ENCODE measurements around the gene MECR. TPM values are rescaled to one million over a fixed set of nuclear protein-coding genes. Genes with fewer than 3 reads are reported as not detected.

Gene MECR
- total and polyA plus RNA-seq, 2 experiments from 2014 or later = 41.4 to 60.0 TPM

- peaks cover 16% of the 10 kb centered on the region for H3K4me1 ChIP-seq (ENCODE audit: low read depth)
- DNase-seq (ENCODE audit: low read depth in 1 of 2, low spot score in 1 of 2) = no peak
- peak overlapping the region; percentile 24 for H3K27ac ChIP-seq
- no peak overlapping the region for H3K4me3 ChIP-seq
- H3K36me3 ChIP-seq = peaks cover 15% of the 10 kb centered on the region
- H3K27me3 ChIP-seq = no peaks in the 10 kb centered on the region
- TF ChIP-seq CTCF (IDR thresholded peaks at IDR 0.05; ENCODE audit: low read depth, low read length) = no peak
- no peaks in the 10 kb centered on the region for H3K9me3 ChIP-seq (ENCODE audit: low read depth)
Observed at GRCh38 chr1:29197993-29198392, 32.7 kb downstream of the MECR start.

DNA sequence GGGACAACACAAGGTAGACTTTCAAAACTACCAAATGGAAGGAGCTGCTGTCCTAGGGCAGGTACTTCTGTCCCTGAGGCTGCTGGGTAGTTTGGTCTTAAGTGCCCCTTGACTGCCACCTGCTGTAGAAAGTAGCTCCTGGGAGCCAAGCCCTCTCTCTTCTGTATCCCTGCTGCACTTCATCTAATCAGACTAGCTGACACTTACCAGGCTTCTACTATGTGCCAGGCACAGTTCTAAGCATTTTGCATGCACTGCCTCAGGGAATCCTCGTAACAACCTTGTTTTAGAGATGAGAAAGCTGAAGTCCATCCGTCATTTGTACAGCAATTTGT is 33.2 kb downstream of the MECR start:
- DNase-seq (ENCODE audit: low read depth in 1 of 2, low spot score in 1 of 2) = peak; percentile 45 to 87
- Histone ChIP-seq H3K27me3 (no peaks in the 10 kb centered on the region), H3K9me3 (ENCODE audit: low read depth) (no peaks in the 10 kb centered on the region), H3K4me1 (ENCODE audit: low read depth) (peaks cover 14% of the 10 kb centered on the region), H3K4me3 (no peak overlapping the region), H3K36me3 (peaks cover 15% of the 10 kb centered on the region), H3K27ac (peak overlapping the region; percentile 24)
- TF ChIP-seq CTCF (IDR thresholded peaks at IDR 0.05; ENCODE audit: low read depth, low read length) = peak; percentile 43

DNA sequence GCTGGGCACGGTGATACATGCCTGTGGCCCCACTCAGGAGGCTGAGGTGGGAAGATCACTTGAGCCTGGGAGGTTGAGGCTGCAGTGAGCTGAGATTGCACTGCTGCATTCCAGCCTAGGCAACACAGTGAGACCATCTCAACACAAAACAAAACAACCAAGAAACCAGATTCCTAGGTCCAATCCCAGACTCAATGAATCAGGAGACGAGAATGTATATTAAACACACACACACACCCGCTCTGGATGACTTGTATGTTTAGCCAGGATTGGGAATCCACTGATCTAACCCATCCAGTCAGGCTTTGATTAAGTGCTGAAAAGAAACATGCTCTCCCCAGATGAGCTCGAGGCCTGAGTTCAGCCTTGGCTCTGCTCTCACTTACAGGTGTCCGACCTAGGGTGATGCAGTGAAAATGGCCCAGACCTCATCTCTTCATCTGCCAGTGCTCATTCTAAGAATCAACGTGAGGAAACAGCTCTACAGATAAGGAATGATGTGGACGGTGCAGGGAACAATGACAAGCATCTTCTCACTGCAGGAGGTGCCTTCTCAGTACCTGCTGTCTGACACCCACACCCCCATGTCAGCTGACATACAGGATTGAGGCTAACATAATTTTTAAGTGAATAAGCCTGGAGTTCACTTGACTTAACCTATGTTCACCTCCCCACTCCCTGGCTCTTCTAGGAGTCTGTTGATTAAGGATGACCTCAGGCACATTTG is 33.7 kb downstream of the MECR start:
- Histone ChIP-seq H3K27ac (no peak overlapping the region), H3K27me3 (no peaks in the 10 kb centered on the region), H3K9me3 (ENCODE audit: low read depth) (no peaks in the 10 kb centered on the region), H3K4me1 (ENCODE audit: low read depth) (peaks cover 10% of the 10 kb centered on the region), H3K4me3 (no peak overlapping the region), H3K36me3 (peaks cover 15% of the 10 kb centered on the region)
- TF ChIP-seq CTCF (IDR thresholded peaks at IDR 0.05; ENCODE audit: low read depth, low read length) = no peak
- no peak for DNase-seq (ENCODE audit: low read depth in 1 of 2, low spot score in 1 of 2)

DNA sequence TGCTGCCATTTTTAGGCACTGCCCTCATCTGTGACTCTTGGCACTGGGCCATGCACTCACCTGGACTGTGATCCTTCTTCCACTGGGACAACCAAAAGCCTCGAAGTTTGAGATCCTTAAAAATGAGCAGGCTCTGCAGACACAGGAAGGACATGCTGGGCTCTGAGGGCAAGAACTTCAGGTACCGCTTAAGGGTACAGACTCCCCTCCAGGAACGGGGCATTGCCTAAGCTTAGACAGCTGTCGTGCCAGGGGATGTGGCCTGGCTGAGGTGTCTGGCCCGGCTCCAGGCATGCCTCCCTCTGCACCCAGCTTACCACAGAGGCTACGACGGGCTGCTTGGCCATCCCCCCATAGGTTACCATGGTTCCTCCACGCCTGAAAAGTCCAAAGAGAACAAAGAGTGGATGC is 34.8 kb downstream of the MECR start:
- Histone ChIP-seq H3K36me3 (peaks cover 11% of the 10 kb centered on the region), H3K27ac (no peak overlapping the region), H3K4me3 (no peak overlapping the region), H3K27me3 (no peaks in the 10 kb centered on the region), H3K4me1 (ENCODE audit: low read depth) (peaks cover 3% of the 10 kb centered on the region), H3K9me3 (ENCODE audit: low read depth) (no peaks in the 10 kb centered on the region)
- no peak for DNase-seq (ENCODE audit: low read depth in 1 of 2, low spot score in 1 of 2)
- TF ChIP-seq CTCF (IDR thresholded peaks at IDR 0.05; ENCODE audit: low read depth, low read length) = no peak

DNA sequence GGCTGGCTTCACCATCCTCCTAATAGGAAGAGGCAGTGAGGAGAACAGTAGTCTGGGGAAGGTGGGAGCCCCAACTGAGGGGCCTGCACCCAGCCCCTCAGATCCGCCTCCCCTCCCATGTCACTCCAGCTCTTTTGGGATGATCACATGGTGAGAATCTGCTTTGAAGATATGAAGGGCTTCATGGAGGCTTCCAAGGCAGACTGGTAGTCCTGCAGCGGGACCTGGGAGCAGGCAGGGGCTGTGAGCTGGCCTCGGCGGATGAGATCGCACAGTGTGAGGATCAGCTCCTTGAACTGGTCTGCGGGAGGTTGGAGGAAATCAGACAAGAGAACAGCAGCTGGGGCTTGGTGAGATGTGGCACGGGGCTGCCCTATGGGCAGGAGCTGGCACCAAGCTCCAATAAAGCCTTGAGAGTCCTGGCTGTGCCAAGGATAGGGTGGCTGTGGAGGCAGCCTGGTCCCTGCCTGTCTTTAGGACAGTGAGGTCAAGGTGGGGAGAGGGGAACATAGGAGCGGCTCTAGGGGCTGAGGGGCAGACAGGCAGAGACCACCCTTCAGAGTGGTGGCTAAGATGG is 36.8 kb downstream of the MECR start:
- no peak for DNase-seq (ENCODE audit: low read depth in 1 of 2, low spot score in 1 of 2)
- Histone ChIP-seq H3K4me3 (no peak overlapping the region), H3K27ac (no peak overlapping the region), H3K9me3 (ENCODE audit: low read depth) (no peaks in the 10 kb centered on the region), H3K36me3 (no peaks in the 10 kb centered on the region), H3K4me1 (ENCODE audit: low read depth) (peaks cover 3% of the 10 kb centered on the region), H3K27me3 (no peaks in the 10 kb centered on the region)
- TF ChIP-seq CTCF (IDR thresholded peaks at IDR 0.05; ENCODE audit: low read depth, low read length) = no peak
